K562 (cell line): ENCODE data around the gene ARHGAP10. TPM values are rescaled to one million over a fixed set of nuclear protein-coding genes. Genes with fewer than 3 reads are reported as not detected.

Source experiments
- DEAF1 ChIP-seq: fragments of 450-650 bp; formaldehyde crosslinking; IDR thresholded peaks from 2 replicates; pipeline ENCODE4 v1.4.0; 2020; ENCODE audit warnings: mild to moderate bottlenecking, moderate library complexity
- FOXM1 ChIP-seq, 2 experiments: fragments of 450-650 bp in 1 of 2; sonication (generic) in 1 of 2; formaldehyde crosslinking in 1 of 2; IDR thresholded peaks; 2 replicates each; pipeline versions ENCODE4 v1.6.1 to v1.9.0; 2017 to 2022; ENCODE audit warnings: low read depth in 2 of 2, mild to moderate bottlenecking in 2 of 2, missing genetic modification reagents in 1 of 2, moderate library complexity in 1 of 2
- HNRNPUL1 ChIP-seq: fragments of 200-400 bp; formaldehyde crosslinking; IDR thresholded peaks from 2 replicates; pipeline ENCODE4 v1.6.1; 2017; ENCODE audit warnings: low read length
- MYBL2 ChIP-seq, 2 experiments: fragments of 450-650 bp in 1 of 2; sonication (generic) in 1 of 2; formaldehyde crosslinking in 1 of 2; IDR thresholded peaks; 2 replicates each; pipeline versions ENCODE4 v1.6.1 to v1.8.1; 2017 to 2022; ENCODE audit warnings: borderline replicate concordance in 1 of 2, inconsistent platforms in 1 of 2, low read depth in 1 of 2, mild to moderate bottlenecking in 1 of 2, missing genetic modification reagents in 1 of 2, moderate library complexity in 1 of 2
- POLR2AphosphoS2 ChIP-seq: IDR thresholded peaks from 2 replicates; pipeline ENCODE4 v1.6.1; 2012; ENCODE audit warnings: low read length, improper control_type of control experiment
- ZBTB12 ChIP-seq: fragments of 250-450 bp; sonication (Bioruptor Pico); IDR thresholded peaks from 2 replicates; pipeline ENCODE4 v1.4.0; 2020
- ZBTB43 ChIP-seq: sonication (generic); formaldehyde crosslinking; IDR thresholded peaks from 2 replicates; pipeline ENCODE4 v1.8.0; 2023; ENCODE audit warnings: mild to moderate bottlenecking, missing genetic modification reagents
- ZNF224 ChIP-seq: sonication (generic); formaldehyde crosslinking; IDR thresholded peaks from 2 replicates; pipeline ENCODE4 v1.8.0; 2022; ENCODE audit warnings: mild to moderate bottlenecking, missing genetic modification reagents
- polyA plus RNA-seq, 8 experiments: library from polyadenylated mRNA; depleted of rRNA in 4 of 8; stranded (reverse) in 5 of 8; unstranded in 3 of 8; fragments of >200 nt; fragmentation: Nextera tagmentation in 2 of 8; fragmentation: Illumina TruSeq in 1 of 8; extraction: Ambion mirVana in 2 of 8; extraction: Trizol in 1 of 8; gene quantifications; 2 replicates each; pipeline versions ENCODE4 v1.2.1 to v1.2.3, GENCODE V29; 2011 to 2014; ENCODE audit warnings: inconsistent platforms in 1 of 8, missing spikeins in 1 of 8
- total RNA-seq, 7 experiments: library from RNA; depleted of rRNA in 6 of 7; stranded (reverse); fragments of >200 nt in 6 of 7; fragmentation: Illumina TruSeq in 2 of 7; extraction: Trizol in 2 of 7; gene quantifications; 2 replicates each; pipeline versions ENCODE4 v1.2.1 to v1.2.3, GENCODE V29; 2011 to 2021; ENCODE audit warnings: low replicate concordance in 1 of 7

The ARHGAP10 gene
- total and polyA plus RNA-seq, 9 of the 15 experiments (the other 6 are each of a cell fraction or from before 2014, with no cell fraction given) = 0.03 to 0.22 (median 0.06) TPM; not detected in 3

GRCh38 chr4:148060264-148061140 is 328.6 kb downstream of the ARHGAP10 start (continued):
- TF ChIP-seq ZBTB43 (CRISPR knock-in tag) (no peak), FOXM1 (IDR thresholded peaks at IDR 0.05; ENCODE audit: low read depth) (no peak), FOXM1 (CRISPR knock-in tag; IDR thresholded peaks at IDR 0.05; ENCODE audit: low read depth) (no peak), ZBTB12 (CRISPR knock-in tag) (no peak), ZNF224 (CRISPR knock-in tag) (no peak), DEAF1 (no peak), POLR2AphosphoS2 (no peak), MYBL2 (IDR thresholded peaks at IDR 0.05; ENCODE audit: low read depth) (no peak), MYBL2 (CRISPR knock-in tag; IDR thresholded peaks at IDR 0.05; ENCODE audit: borderline replicate concordance) (no peak), HNRNPUL1 (no peak)
